ENCODE results near the gene USP35. TPM values are rescaled to one million over a fixed set of nuclear protein-coding genes. Genes with fewer than 3 reads are reported as not detected.
"Not testable (repeated sequence)": the region's sequence is repeated elsewhere in the genome, so short reads cannot be mapped to it uniquely, and the experiment has no call there.

The USP35 gene
- polyA plus RNA-seq, 2 of the 4 experiments (the other 2 are of a cell fraction): 3.8 to 5.8 TPM

DNA sequence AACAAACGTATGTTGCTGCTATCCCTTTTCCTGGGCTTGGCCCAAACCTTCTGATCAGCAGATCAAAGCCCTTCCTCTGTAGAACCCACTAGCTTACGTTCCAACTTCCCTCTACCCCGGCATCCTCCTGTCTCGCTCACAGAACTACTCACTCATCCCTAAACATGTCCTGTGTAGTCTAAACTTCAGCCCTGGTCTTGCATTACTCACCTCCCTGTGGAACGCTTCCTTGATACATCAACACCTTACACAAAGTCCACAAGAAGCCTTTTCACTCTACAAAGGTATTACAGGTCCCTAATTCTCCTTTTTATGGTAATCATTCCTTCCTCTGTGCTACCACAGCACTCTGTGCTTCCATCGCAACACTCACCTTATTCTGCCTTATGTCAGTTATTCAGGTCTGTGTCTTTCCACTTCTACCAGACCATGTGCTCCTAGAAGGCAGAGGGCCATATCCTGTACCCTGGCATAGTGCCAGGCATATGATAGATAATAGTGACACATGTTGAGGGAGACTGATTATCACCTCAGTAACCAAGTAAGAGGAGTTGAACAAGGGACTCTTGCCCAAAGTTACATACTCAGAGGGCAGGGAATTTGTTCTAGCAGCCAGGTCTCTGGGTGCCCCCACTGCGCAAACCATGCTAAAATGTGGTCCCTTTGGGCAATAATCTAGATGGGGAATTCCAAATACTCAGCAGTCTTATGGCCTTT lies 41.6 kb downstream of the USP35 start (continued):
- TF ChIP-seq ZC3H11A (IDR thresholded peaks at IDR 0.05): no peak

DNA sequence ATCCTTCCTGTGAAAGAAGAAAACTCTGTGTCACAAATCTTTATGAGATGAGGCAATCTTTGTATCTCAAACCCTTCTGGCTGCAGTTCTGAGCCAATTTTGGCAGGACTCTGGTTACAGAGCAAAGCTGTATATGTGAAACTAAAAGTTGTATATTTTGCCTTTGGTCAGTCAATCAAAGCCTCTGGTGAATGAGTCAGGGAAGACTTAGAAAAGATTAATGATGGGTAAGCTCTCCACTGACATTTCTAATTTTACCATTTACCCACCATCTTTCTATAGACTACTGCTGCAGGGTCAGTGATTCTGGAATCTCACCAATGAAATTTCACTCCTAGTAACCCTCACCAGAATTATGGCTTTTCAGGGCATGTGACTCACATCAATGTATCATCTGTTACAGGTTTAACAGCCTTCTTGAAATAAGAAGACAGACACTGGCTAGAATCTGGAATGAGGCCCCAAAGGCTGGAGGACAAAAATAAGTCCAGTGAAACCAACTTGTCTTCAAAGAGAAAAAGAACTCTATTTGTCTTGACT lies 43.3 kb downstream of the USP35 start:
- Histone ChIP-seq H3K4me2 (no peak overlapping the region), H3K4me3 (no peak overlapping the region), H3K4me1 (no peaks in the 10 kb centered on the region), H3K9me3 (no peaks in the 10 kb centered on the region), H3K27ac (no peak overlapping the region)
- POLR2A ChIA-PET: no interaction called here
- TF ChIP-seq CBX2 (IDR thresholded peaks at IDR 0.05; ENCODE audit: borderline replicate concordance, low read depth) (no peak), FOSB (CRISPR knock-in tag; IDR thresholded peaks at IDR 0.05) (no peak), CHD2 (IDR thresholded peaks at IDR 0.05; ENCODE audit: low read length, partially characterized antibody) (no peak), RARB (CRISPR knock-in tag; IDR thresholded peaks at IDR 0.05) (no peak), EHF (CRISPR knock-in tag; IDR thresholded peaks at IDR 0.05) (no peak), NR3C1 (IDR thresholded peaks at IDR 0.05) (no peak), RAD21 (conservative IDR thresholded peaks at IDR 0.05 in 1 of 2, IDR thresholded peaks at IDR 0.05 in 1 of 2) (no peak), HOXB5 (CRISPR knock-in tag; IDR thresholded peaks at IDR 0.05) (no peak)
- TF ChIP-seq, protein P1, sequence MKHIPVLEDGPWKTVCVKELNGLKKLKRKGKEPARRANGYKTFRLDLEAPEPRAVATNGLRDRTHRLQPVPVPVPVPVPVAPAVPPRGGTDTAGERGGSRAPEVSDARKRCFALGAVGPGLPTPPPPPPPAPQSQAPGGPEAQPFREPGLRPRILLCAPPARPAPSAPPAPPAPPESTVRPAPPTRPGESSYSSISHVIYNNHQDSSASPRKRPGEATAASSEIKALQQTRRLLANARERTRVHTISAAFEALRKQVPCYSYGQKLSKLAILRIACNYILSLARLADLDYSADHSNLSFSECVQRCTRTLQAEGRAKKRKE (CRISPR knock-in tag; IDR thresholded peaks at IDR 0.05; ENCODE audit: low read depth): no peak
- DNase-seq (ENCODE audit: low read depth in 1 of 2, low spot score in 1 of 2) (no peak), ATAC-seq (no peak), FAIRE-seq (no peak)
- CTCF ChIA-PET: interaction anchor here (1.2 kb wide), 1 partner anchor 332 kb away, joined by 5 read pairs; no protein-coding TSS in a partner anchor

DNA sequence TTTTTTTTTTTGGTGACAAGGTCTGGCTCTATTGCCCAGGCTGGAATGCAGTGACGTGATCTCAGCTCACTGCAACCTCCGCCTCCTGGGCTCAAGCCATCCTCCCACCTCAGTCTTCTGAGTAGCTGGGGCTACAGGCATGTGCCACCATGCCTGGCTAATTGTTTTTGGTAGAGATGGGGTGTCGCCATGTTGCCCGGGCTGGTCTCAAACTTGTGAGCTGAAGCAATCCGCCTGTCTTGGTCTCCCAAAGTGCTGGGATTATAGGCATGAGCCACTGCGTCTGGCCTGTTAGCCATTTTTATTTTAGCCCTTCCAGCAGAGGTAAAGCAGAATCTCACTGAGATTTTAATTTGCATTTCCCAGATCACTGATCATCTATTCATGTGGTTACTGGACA lies 44.3 kb downstream of the USP35 start:
- H3K27ac ChIP-seq; POLR2A ChIA-PET; ATAC-seq; H3K4me1 ChIP-seq; H3K4me2 ChIP-seq; H3K4me3 ChIP-seq; DNase-seq (ENCODE audit: low read depth in 1 of 2, low spot score in 1 of 2); H3K9me3 ChIP-seq; CTCF ChIA-PET; FAIRE-seq: not testable (repeated sequence)
- 98% methylated on average over 6 of the region's 6 CpGs for WGBS (ENCODE audit: missing lambda C conversion rate)

DNA sequence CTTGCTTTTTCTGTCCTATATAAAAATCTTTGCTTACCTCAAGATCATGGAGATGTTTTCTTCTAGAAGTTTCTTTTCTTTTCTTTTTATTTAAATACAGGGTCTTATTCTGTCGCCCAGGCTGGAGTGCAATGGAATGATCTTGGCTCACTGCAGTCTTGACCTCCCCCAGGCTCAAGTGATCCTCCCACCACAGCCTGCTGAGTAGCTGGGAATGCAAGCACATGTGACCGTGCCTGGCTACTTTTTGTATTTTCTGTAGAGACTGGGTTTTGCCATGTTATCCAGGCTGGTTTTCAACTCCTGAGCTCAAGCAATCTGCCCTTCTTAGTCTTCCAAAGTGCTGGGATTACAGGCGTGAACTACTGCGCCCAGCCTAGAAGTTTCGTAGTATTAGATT lies 45.3 kb downstream of the USP35 start:
- no peaks in the 10 kb centered on the region for H3K9me3 ChIP-seq
- TF ChIP-seq CHD2 (IDR thresholded peaks at IDR 0.05; ENCODE audit: low read length, partially characterized antibody) (no peak), JUN (IDR thresholded peaks at IDR 0.05) (no peak), FOSL2 (IDR thresholded peaks at IDR 0.05) (no peak), FOSL2 (CRISPR knock-in tag; IDR thresholded peaks at IDR 0.05) (no peak), CHD4 (IDR thresholded peaks at IDR 0.05; ENCODE audit: borderline replicate concordance) (no peak), FOSB (CRISPR knock-in tag; IDR thresholded peaks at IDR 0.05) (no peak), JUNB (IDR thresholded peaks at IDR 0.05) (no peak), EHF (CRISPR knock-in tag; IDR thresholded peaks at IDR 0.05) (no peak), PHF8 (IDR thresholded peaks at IDR 0.05; ENCODE audit: borderline replicate concordance, low read depth) (no peak), KDM1A (IDR thresholded peaks at IDR 0.05; ENCODE audit: low read depth) (no peak), EP300 (IDR thresholded peaks at IDR 0.05) (no peak)
- TF ChIP-seq, protein P2, sequence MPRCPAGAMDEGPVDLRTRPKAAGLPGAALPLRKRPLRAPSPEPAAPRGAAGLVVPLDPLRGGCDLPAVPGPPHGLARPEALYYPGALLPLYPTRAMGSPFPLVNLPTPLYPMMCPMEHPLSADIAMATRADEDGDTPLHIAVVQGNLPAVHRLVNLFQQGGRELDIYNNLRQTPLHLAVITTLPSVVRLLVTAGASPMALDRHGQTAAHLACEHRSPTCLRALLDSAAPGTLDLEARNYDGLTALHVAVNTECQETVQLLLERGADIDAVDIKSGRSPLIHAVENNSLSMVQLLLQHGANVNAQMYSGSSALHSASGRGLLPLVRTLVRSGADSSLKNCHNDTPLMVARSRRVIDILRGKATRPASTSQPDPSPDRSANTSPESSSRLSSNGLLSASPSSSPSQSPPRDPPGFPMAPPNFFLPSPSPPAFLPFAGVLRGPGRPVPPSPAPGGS (IDR thresholded peaks at IDR 0.05): no peak
- TF ChIP-seq, protein P3, sequence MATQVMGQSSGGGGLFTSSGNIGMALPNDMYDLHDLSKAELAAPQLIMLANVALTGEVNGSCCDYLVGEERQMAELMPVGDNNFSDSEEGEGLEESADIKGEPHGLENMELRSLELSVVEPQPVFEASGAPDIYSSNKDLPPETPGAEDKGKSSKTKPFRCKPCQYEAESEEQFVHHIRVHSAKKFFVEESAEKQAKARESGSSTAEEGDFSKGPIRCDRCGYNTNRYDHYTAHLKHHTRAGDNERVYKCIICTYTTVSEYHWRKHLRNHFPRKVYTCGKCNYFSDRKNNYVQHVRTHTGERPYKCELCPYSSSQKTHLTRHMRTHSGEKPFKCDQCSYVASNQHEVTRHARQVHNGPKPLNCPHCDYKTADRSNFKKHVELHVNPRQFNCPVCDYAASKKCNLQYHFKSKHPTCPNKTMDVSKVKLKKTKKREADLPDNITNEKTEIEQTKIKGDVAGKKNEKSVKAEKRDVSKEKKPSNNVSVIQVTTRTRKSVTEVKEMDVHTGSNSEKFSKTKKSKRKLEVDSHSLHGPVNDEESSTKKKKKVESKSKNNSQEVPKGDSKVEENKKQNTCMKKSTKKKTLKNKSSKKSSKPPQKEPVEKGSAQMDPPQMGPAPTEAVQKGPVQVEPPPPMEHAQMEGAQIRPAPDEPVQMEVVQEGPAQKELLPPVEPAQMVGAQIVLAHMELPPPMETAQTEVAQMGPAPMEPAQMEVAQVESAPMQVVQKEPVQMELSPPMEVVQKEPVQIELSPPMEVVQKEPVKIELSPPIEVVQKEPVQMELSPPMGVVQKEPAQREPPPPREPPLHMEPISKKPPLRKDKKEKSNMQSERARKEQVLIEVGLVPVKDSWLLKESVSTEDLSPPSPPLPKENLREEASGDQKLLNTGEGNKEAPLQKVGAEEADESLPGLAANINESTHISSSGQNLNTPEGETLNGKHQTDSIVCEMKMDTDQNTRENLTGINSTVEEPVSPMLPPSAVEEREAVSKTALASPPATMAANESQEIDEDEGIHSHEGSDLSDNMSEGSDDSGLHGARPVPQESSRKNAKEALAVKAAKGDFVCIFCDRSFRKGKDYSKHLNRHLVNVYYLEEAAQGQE (IDR thresholded peaks at IDR 0.05): no peak
- TF ChIP-seq, protein P4, sequence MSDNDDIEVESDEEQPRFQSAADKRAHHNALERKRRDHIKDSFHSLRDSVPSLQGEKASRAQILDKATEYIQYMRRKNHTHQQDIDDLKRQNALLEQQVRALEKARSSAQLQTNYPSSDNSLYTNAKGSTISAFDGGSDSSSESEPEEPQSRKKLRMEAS (IDR thresholded peaks at IDR 0.05): no peak
- TF ChIP-seq, protein P5, sequence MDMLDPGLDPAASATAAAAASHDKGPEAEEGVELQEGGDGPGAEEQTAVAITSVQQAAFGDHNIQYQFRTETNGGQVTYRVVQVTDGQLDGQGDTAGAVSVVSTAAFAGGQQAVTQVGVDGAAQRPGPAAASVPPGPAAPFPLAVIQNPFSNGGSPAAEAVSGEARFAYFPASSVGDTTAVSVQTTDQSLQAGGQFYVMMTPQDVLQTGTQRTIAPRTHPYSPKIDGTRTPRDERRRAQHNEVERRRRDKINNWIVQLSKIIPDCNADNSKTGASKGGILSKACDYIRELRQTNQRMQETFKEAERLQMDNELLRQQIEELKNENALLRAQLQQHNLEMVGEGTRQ (IDR thresholded peaks at IDR 0.05): no peak
- TF ChIP-seq, protein P6, sequence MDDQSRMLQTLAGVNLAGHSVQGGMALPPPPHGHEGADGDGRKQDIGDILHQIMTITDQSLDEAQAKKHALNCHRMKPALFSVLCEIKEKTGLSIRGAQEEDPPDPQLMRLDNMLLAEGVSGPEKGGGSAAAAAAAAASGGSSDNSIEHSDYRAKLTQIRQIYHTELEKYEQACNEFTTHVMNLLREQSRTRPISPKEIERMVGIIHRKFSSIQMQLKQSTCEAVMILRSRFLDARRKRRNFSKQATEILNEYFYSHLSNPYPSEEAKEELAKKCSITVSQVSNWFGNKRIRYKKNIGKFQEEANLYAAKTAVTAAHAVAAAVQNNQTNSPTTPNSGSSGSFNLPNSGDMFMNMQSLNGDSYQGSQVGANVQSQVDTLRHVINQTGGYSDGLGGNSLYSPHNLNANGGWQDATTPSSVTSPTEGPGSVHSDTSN (IDR thresholded peaks at IDR 0.05): no peak
- no peak overlapping the region for H3K27ac ChIP-seq
- no peak for DNase-seq (ENCODE audit: low read depth in 1 of 2, low spot score in 1 of 2)
- no peak for FAIRE-seq
- 91% methylated on average over 5 of the region's 5 CpGs for WGBS (ENCODE audit: missing lambda C conversion rate)
- H3K4me3 ChIP-seq: no peak overlapping the region
- no peak overlapping the region for H3K4me2 ChIP-seq
- POLR2A ChIA-PET: no interaction called here
- CTCF ChIA-PET: no interaction called here
- H3K4me1 ChIP-seq: no peaks in the 10 kb centered on the region
- ATAC-seq: no peak

All from A549 (cell line).